Liver (tissue), 9 donors: ENCODE measurements around the gene WWOX. TPM values are rescaled to one million over a fixed set of nuclear protein-coding genes. Genes with fewer than 3 reads are reported as not detected.

Experiments used
- DNase-seq: peaks from one replicate; pipeline ENCODE4 v3.0.0-alpha.2; 2017; ENCODE audit warnings: low spot score
- H3K27ac ChIP-seq, 2 donors: one replicate each; pipeline ENCODE4 v1.7.0; 2013; ENCODE audit warnings: inconsistent platforms in 2 of 2, low read length in 2 of 2, control low read depth in 1 of 2, low read depth in 1 of 2, mild to moderate bottlenecking in 1 of 2
- H3K27me3 ChIP-seq, 4 donors: one replicate each; pipeline versions ENCODE4 v1.6.1 to v1.7.0; 2013; ENCODE audit warnings: low read length in 3 of 4, inconsistent platforms in 1 of 4, mild to moderate bottlenecking in 1 of 4, moderate library complexity in 1 of 4; ENCODE audit not compliant: control insufficient read depth in 4 of 4, insufficient read depth in 4 of 4
- H3K36me3 ChIP-seq, 4 donors: one replicate each; pipeline versions ENCODE4 v1.6.1 to v1.7.0; 2013; ENCODE audit warnings: low read length in 3 of 4, mild to moderate bottlenecking in 3 of 4, low read depth in 1 of 4, moderate library complexity in 1 of 4; ENCODE audit not compliant: control insufficient read depth in 4 of 4, insufficient read depth in 3 of 4
- H3K4me1 ChIP-seq, 4 donors: one replicate each; pipeline versions ENCODE4 v1.6.1 to v1.7.0; 2013; ENCODE audit warnings: low read length in 3 of 4, mild to moderate bottlenecking in 3 of 4, moderate library complexity in 1 of 4; ENCODE audit not compliant: control insufficient read depth in 4 of 4, insufficient read depth in 4 of 4
- H3K4me3 ChIP-seq, 3 donors: one replicate each; pipeline versions ENCODE4 v1.6.1 to v1.7.0; 2013; ENCODE audit warnings: low read length in 3 of 3, control low read depth in 1 of 3, low read depth in 1 of 3, mild to moderate bottlenecking in 1 of 3
- H3K9ac ChIP-seq, 2 donors: one replicate each; pipeline ENCODE4 v1.7.0; 2013; ENCODE audit warnings: low read length in 2 of 2, mild to moderate bottlenecking in 2 of 2, moderate library complexity in 2 of 2, control low read depth in 1 of 2, low read depth in 1 of 2
- H3K9me3 ChIP-seq, 4 donors: one replicate each; pipeline versions ENCODE4 v1.6.1 to v1.7.0; 2013; ENCODE audit warnings: low read length in 3 of 4; ENCODE audit not compliant: control insufficient read depth in 4 of 4
- FOXA1 ChIP-seq: IDR thresholded peaks from 2 replicates; pipeline ENCODE4 v1.6.1; 2016; ENCODE audit warnings: antibody characterized with exemption
- FOXA2 ChIP-seq: IDR thresholded peaks from 2 replicates; pipeline ENCODE4 v1.6.1; 2016; ENCODE audit warnings: antibody characterized with exemption
- GABPA ChIP-seq, 2 donors: IDR thresholded peaks in 1 of 2; conservative IDR thresholded peaks in 1 of 2; 2 replicates each; pipeline ENCODE4 v1.6.1; 2016; ENCODE audit warnings: antibody characterized with exemption in 2 of 2, mild to moderate bottlenecking in 1 of 2, moderate library complexity in 1 of 2
- HNF4A ChIP-seq, 2 donors: conservative IDR thresholded peaks; 2 replicates each; pipeline ENCODE4 v1.6.1; 2016; ENCODE audit warnings: antibody characterized with exemption in 2 of 2, mild to moderate bottlenecking in 2 of 2
- NR2F2 ChIP-seq: IDR thresholded peaks from 2 replicates; pipeline ENCODE4 v1.6.1; 2016; ENCODE audit warnings: antibody characterized with exemption
- RAD21 ChIP-seq, 2 donors: IDR thresholded peaks; 2 replicates each; pipeline ENCODE4 v1.6.1; 2016; ENCODE audit warnings: antibody characterized with exemption in 2 of 2, mild to moderate bottlenecking in 2 of 2
- SP1 ChIP-seq: IDR thresholded peaks from 2 replicates; pipeline ENCODE4 v1.6.1; 2018; ENCODE audit warnings: antibody characterized with exemption, mild to moderate bottlenecking
- YY1 ChIP-seq: IDR thresholded peaks from 2 replicates; pipeline ENCODE4 v1.6.1; 2016; ENCODE audit warnings: antibody characterized with exemption, mild to moderate bottlenecking
- WGBS: extraction: QIAGEN DNeasy Blood & Tissue Kit; methylation state at CpG from one replicate; pipeline ENCODE4 v1.1.7; 2013; 5-methylcytosine and 5-hydroxymethylcytosine counted together
- polyA plus RNA-seq, 2 donors: library from polyadenylated mRNA; stranded (reverse) in 1 of 2; unstranded in 1 of 2; fragments of 200-250 nt in 1 of 2; fragments of >200 nt in 1 of 2; fragmentation: Nextera tagmentation in 1 of 2; extraction: Ambion mirVana in 1 of 2; gene quantifications; one replicate each; pipeline versions ENCODE4 v1.2.1 to v1.2.3, GENCODE V29; 2013 to 2015
- total RNA-seq, 2 donors: library from RNA; depleted of rRNA; stranded (reverse); fragments of >200 nt; gene quantifications; one replicate each; pipeline ENCODE4 v1.2.3, GENCODE V29; 2014
- TF ChIP-seq, protein P1 (sequence below): IDR thresholded peaks from 2 replicates; pipeline ENCODE4 v1.6.1; 2016; ENCODE audit warnings: antibody characterized with exemption, mild to moderate bottlenecking
- TF ChIP-seq, protein P2 (sequence below): IDR thresholded peaks from 2 replicates; pipeline ENCODE4 v1.6.1; 2016; ENCODE audit warnings: antibody characterized with exemption
- TF ChIP-seq, protein P3 (sequence below): IDR thresholded peaks from 2 replicates; pipeline ENCODE4 v1.6.1; 2016; ENCODE audit warnings: antibody characterized with exemption
- donor health status: healthy.
- donor health status: healthy.
- donor health status: healthy.
- donor health status: healthy.
- donor health status: healthy.

WWOX gene
- total and polyA plus RNA-seq, 4 donors = 9.8 to 46.0 (median 15.3) TPM

DNA sequence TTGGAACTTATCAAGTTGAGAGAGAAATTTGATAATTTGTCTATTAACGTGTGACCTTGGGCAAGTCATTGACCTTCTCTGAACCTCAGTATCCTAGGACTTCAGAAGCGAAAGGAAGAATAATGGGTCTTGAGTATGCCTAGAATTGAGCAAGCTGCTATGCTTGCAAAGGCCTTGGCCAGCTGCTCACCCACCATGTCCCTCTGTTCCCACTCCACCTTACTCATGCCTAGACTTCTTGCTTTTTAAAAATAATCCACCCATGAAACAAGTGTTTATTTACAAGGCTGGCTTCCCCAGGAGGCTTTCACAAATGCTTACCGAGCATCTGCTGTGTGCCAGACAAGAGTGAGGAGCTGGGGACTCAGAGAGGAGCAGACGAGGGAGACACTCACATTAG is 910.4 kb downstream of the WWOX start:
- no peaks in the 10 kb centered on the region for H3K4me1 ChIP-seq

DNA sequence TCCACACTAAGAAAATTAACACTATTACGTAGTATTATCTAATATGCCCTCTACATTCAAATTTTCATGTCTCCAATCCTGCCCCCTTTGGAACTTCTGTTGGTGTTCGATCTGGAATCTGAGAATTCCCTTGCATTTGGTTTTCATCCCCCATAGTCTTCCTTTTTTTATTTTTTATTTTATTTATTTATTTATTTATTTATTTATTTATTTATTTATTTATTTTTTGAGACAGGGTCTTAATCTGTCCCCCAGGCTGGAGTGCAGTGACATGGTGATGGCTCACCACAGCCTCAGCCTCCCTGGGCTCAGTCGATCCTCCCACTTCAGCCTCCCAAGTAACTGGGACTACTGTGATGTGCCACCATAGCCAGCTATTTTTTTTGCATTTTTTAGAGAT is 911.8 kb downstream of the WWOX start:
- no peak overlapping the region for H3K4me3 ChIP-seq
- no peak overlapping the region for H3K9ac ChIP-seq
- H3K4me1 ChIP-seq = no peaks in the 10 kb centered on the region
- TF ChIP-seq FOXA1 = no peak
- TF ChIP-seq, protein P1, sequence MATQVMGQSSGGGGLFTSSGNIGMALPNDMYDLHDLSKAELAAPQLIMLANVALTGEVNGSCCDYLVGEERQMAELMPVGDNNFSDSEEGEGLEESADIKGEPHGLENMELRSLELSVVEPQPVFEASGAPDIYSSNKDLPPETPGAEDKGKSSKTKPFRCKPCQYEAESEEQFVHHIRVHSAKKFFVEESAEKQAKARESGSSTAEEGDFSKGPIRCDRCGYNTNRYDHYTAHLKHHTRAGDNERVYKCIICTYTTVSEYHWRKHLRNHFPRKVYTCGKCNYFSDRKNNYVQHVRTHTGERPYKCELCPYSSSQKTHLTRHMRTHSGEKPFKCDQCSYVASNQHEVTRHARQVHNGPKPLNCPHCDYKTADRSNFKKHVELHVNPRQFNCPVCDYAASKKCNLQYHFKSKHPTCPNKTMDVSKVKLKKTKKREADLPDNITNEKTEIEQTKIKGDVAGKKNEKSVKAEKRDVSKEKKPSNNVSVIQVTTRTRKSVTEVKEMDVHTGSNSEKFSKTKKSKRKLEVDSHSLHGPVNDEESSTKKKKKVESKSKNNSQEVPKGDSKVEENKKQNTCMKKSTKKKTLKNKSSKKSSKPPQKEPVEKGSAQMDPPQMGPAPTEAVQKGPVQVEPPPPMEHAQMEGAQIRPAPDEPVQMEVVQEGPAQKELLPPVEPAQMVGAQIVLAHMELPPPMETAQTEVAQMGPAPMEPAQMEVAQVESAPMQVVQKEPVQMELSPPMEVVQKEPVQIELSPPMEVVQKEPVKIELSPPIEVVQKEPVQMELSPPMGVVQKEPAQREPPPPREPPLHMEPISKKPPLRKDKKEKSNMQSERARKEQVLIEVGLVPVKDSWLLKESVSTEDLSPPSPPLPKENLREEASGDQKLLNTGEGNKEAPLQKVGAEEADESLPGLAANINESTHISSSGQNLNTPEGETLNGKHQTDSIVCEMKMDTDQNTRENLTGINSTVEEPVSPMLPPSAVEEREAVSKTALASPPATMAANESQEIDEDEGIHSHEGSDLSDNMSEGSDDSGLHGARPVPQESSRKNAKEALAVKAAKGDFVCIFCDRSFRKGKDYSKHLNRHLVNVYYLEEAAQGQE = no peak
- TF ChIP-seq, protein P2, sequence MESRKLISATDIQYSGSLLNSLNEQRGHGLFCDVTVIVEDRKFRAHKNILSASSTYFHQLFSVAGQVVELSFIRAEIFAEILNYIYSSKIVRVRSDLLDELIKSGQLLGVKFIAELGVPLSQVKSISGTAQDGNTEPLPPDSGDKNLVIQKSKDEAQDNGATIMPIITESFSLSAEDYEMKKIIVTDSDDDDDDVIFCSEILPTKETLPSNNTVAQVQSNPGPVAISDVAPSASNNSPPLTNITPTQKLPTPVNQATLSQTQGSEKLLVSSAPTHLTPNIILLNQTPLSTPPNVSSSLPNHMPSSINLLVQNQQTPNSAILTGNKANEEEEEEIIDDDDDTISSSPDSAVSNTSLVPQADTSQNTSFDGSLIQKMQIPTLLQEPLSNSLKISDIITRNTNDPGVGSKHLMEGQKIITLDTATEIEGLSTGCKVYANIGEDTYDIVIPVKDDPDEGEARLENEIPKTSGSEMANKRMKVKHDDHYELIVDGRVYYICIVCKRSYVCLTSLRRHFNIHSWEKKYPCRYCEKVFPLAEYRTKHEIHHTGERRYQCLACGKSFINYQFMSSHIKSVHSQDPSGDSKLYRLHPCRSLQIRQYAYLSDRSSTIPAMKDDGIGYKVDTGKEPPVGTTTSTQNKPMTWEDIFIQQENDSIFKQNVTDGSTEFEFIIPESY = no peak
- no peak for TF ChIP-seq SP1
- no peak for TF ChIP-seq HNF4A (conservative IDR thresholded peaks at IDR 0.05)
- DNase-seq = no peak
- 95% methylated on average over 3 of the region's 3 CpGs for WGBS
- no peaks in the 10 kb centered on the region for H3K9me3 ChIP-seq
- no peaks in the 10 kb centered on the region for H3K36me3 ChIP-seq
- no peak overlapping the region for H3K27ac ChIP-seq
- H3K27me3 ChIP-seq = no peaks in the 10 kb centered on the region

More for the DNA sequence above, 910.4 kb downstream of the WWOX start:
- TF ChIP-seq, protein P3, sequence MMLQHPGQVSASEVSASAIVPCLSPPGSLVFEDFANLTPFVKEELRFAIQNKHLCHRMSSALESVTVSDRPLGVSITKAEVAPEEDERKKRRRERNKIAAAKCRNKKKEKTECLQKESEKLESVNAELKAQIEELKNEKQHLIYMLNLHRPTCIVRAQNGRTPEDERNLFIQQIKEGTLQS = no peak
- TF ChIP-seq, protein P1 = no peak
- TF ChIP-seq GABPA (IDR thresholded peaks at IDR 0.05 in 1 of 2, conservative IDR thresholded peaks at IDR 0.05 in 1 of 2) (no peak), FOXA2 (no peak), NR2F2 (no peak), YY1 (no peak), RAD21 (IDR thresholded peaks at IDR 0.05) (no peak)
- TF ChIP-seq, protein P2 = no peak
- Histone ChIP-seq H3K36me3 (no peaks in the 10 kb centered on the region), H3K9me3 (no peaks in the 10 kb centered on the region), H3K27ac (no peak overlapping the region), H3K27me3 (no peaks in the 10 kb centered on the region), H3K4me3 (no peak overlapping the region), H3K9ac (no peak overlapping the region)
- no peak for DNase-seq
- WGBS = 95% methylated on average over 4 of the region's 4 CpGs
